ENCODE measurements around the gene RIMBP2.

The RIMBP2 gene

DNA sequence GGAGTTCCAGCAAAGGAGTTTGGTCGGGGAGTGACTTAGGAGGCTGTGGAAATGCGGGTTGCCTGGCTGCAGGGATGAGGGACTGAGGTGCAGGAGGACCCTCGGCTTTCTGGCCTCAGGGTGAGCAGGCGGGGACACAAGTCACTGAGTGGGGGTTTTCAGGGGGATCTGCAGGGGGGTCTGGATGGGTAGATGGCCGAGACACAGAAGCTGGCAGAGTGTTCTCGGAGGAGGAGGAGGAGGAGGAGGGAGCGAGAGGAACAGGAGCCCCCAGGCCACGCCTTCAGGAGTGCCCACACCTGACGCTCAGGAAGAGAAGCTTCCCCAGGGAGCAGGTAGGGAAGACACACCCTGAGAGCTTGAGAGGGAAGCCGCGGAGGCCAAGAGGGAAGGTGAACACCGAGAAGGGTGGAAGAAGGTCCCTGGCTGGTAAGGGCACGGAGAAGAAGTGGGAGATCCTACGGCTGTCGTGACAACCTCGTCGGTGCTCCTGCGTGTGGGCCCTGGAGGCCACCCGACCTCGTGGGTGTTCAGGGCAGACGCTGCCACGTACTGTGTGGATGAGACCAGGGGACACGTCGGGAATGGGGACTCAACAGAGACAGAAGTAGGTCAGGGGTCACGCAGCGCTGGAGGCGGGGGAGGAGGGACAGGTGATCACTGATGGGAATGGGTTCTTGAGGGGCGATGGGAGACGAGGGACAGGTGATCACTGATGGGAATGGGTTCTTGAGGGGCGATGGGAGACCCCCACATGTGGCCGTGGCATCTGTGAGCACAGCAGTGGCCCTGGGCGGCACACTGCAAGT, 269.0 kb downstream of the RIMBP2 start:
- ChIA-PET POLR2A (no interaction called here), CTCF (no interaction called here)
- Histone ChIP-seq H3K27ac (ENCODE audit: extremely low read depth, low read depth, low read length) (no peak overlapping the region), H3K36me3 (ENCODE audit: control insufficient read depth in 2 of 2, insufficient read depth in 1 of 2, low read length in 2 of 2) (no peaks in the 10 kb centered on the region), H3K4me1 (ENCODE audit: control insufficient read depth, insufficient read depth, low read length) (no peaks in the 10 kb centered on the region), H3K4me3 (ENCODE audit: low read depth, low read length) (no peak overlapping the region), H3K9me3 (ENCODE audit: control insufficient read depth, insufficient read depth, low read depth, low read length) (no peaks in the 10 kb centered on the region)
- TF ChIP-seq ZNF654 (tag by site-specific recombination; IDR thresholded peaks at IDR 0.05; ENCODE audit: low read depth) (no peak), HOXD13 (CRISPR knock-in tag; IDR thresholded peaks at IDR 0.05; ENCODE audit: borderline replicate concordance) (no peak), ZNF629 (tag by site-specific recombination; IDR thresholded peaks at IDR 0.05) (no peak), ZNF48 (tag by site-specific recombination; IDR thresholded peaks at IDR 0.05) (no peak), ZNF707 (tag by site-specific recombination; IDR thresholded peaks at IDR 0.05) (no peak), GLIS1 (tag by site-specific recombination; IDR thresholded peaks at IDR 0.05) (no peak), WT1 (tag by site-specific recombination; IDR thresholded peaks at IDR 0.05) (no peak), ZBTB17 (tag by site-specific recombination; IDR thresholded peaks at IDR 0.05) (no peak), ZNF416 (tag by site-specific recombination; IDR thresholded peaks at IDR 0.05) (no peak)
- TF ChIP-seq, protein P1, sequence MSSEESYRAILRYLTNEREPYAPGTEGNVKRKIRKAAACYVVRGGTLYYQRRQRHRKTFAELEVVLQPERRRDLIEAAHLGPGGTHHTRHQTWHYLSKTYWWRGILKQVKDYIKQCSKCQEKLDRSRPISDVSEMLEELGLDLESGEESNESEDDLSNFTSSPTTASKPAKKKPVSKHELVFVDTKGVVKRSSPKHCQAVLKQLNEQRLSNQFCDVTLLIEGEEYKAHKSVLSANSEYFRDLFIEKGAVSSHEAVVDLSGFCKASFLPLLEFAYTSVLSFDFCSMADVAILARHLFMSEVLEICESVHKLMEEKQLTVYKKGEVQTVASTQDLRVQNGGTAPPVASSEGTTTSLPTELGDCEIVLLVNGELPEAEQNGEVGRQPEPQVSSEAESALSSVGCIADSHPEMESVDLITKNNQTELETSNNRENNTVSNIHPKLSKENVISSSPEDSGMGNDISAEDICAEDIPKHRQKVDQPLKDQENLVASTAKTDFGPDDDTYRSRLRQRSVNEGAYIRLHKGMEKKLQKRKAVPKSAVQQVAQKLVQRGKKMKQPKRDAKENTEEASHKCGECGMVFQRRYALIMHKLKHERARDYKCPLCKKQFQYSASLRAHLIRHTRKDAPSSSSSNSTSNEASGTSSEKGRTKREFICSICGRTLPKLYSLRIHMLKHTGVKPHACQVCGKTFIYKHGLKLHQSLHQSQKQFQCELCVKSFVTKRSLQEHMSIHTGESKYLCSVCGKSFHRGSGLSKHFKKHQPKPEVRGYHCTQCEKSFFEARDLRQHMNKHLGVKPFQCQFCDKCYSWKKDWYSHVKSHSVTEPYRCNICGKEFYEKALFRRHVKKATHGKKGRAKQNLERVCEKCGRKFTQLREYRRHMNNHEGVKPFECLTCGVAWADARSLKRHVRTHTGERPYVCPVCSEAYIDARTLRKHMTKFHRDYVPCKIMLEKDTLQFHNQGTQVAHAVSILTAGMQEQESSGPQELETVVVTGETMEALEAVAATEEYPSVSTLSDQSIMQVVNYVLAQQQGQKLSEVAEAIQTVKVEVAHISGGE (tag by site-specific recombination; conservative IDR thresholded peaks at IDR 0.05; ENCODE audit: low read depth), result no peak

DNA sequence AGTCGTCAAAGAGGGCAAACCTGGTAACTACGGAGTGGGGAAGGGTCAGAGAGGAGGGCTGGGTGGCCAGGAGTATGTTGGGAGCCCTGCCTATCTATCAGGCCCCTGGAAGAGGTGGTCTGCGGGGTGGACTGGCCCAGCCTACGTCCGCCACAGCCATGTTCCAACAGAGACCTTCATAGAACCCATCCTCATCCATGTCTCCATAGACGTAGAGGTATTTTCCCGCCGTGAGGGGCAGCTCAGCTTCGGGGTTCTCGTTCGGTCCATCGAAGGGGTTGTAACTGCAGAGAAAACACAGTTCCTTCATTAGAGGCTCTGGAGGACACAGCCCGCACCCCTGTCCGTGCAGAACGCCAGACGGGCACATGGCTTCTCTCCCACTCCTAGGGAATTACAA, 271.1 kb downstream of the RIMBP2 start:
- ChIA-PET CTCF (no interaction called here), POLR2A (no interaction called here)
- Histone ChIP-seq H3K4me1 (ENCODE audit: control insufficient read depth, insufficient read depth, low read length) (no peaks in the 10 kb centered on the region), H3K27ac (ENCODE audit: extremely low read depth, low read depth, low read length) (no peak overlapping the region), H3K9me3 (ENCODE audit: control insufficient read depth, insufficient read depth, low read depth, low read length) (no peaks in the 10 kb centered on the region), H3K36me3 (ENCODE audit: control insufficient read depth in 2 of 2, insufficient read depth in 1 of 2, low read length in 2 of 2) (no peaks in the 10 kb centered on the region), H3K4me3 (ENCODE audit: low read depth, low read length) (no peak overlapping the region)
- TF ChIP-seq ZNF140 (tag by site-specific recombination; IDR thresholded peaks at IDR 0.05) (no peak), ZNF214 (tag by site-specific recombination; IDR thresholded peaks at IDR 0.05; ENCODE audit: borderline replicate concordance) (no peak), TCF7L2 (IDR thresholded peaks at IDR 0.05; ENCODE audit: borderline replicate concordance, low read depth, low read length) (no peak), ZNF138 (tag by site-specific recombination; IDR thresholded peaks at IDR 0.05; ENCODE audit: borderline replicate concordance) (no peak), ZNF843 (tag by site-specific recombination; IDR thresholded peaks at IDR 0.05) (no peak), ZNF16 (tag by site-specific recombination; IDR thresholded peaks at IDR 0.05; ENCODE audit: low read depth) (no peak), ZNF404 (tag by site-specific recombination; IDR thresholded peaks at IDR 0.05) (no peak), ZNF624 (tag by site-specific recombination; IDR thresholded peaks at IDR 0.05) (no peak), ZNF37A (tag by site-specific recombination; IDR thresholded peaks at IDR 0.05) (no peak), ZNF19 (tag by site-specific recombination; IDR thresholded peaks at IDR 0.05; ENCODE audit: low read depth) (no peak), ZNF211 (tag by site-specific recombination; IDR thresholded peaks at IDR 0.05; ENCODE audit: low read depth) (no peak)
- TF ChIP-seq, protein P2, sequence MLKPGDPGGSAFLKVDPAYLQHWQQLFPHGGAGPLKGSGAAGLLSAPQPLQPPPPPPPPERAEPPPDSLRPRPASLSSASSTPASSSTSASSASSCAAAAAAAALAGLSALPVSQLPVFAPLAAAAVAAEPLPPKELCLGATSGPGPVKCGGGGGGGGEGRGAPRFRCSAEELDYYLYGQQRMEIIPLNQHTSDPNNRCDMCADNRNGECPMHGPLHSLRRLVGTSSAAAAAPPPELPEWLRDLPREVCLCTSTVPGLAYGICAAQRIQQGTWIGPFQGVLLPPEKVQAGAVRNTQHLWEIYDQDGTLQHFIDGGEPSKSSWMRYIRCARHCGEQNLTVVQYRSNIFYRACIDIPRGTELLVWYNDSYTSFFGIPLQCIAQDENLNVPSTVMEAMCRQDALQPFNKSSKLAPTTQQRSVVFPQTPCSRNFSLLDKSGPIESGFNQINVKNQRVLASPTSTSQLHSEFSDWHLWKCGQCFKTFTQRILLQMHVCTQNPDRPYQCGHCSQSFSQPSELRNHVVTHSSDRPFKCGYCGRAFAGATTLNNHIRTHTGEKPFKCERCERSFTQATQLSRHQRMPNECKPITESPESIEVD (tag by site-specific recombination; IDR thresholded peaks at IDR 0.05), result no peak
- TF ChIP-seq, protein P3, sequence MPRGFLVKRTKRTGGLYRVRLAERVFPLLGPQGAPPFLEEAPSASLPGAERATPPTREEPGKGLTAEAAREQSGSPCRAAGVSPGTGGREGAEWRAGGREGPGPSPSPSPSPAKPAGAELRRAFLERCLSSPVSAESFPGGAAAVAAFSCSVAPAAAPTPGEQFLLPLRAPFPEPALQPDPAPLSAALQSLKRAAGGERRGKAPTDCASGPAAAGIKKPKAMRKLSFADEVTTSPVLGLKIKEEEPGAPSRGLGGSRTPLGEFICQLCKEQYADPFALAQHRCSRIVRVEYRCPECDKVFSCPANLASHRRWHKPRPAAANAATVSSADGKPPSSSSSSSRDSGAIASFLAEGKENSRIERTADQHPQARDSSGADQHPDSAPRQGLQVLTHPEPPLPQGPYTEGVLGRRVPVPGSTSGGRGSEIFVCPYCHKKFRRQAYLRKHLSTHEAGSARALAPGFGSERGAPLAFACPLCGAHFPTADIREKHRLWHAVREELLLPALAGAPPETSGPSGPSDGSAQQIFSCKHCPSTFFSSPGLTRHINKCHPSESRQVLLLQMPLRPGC (tag by site-specific recombination; IDR thresholded peaks at IDR 0.05), result no peak
- TF ChIP-seq, protein P4, sequence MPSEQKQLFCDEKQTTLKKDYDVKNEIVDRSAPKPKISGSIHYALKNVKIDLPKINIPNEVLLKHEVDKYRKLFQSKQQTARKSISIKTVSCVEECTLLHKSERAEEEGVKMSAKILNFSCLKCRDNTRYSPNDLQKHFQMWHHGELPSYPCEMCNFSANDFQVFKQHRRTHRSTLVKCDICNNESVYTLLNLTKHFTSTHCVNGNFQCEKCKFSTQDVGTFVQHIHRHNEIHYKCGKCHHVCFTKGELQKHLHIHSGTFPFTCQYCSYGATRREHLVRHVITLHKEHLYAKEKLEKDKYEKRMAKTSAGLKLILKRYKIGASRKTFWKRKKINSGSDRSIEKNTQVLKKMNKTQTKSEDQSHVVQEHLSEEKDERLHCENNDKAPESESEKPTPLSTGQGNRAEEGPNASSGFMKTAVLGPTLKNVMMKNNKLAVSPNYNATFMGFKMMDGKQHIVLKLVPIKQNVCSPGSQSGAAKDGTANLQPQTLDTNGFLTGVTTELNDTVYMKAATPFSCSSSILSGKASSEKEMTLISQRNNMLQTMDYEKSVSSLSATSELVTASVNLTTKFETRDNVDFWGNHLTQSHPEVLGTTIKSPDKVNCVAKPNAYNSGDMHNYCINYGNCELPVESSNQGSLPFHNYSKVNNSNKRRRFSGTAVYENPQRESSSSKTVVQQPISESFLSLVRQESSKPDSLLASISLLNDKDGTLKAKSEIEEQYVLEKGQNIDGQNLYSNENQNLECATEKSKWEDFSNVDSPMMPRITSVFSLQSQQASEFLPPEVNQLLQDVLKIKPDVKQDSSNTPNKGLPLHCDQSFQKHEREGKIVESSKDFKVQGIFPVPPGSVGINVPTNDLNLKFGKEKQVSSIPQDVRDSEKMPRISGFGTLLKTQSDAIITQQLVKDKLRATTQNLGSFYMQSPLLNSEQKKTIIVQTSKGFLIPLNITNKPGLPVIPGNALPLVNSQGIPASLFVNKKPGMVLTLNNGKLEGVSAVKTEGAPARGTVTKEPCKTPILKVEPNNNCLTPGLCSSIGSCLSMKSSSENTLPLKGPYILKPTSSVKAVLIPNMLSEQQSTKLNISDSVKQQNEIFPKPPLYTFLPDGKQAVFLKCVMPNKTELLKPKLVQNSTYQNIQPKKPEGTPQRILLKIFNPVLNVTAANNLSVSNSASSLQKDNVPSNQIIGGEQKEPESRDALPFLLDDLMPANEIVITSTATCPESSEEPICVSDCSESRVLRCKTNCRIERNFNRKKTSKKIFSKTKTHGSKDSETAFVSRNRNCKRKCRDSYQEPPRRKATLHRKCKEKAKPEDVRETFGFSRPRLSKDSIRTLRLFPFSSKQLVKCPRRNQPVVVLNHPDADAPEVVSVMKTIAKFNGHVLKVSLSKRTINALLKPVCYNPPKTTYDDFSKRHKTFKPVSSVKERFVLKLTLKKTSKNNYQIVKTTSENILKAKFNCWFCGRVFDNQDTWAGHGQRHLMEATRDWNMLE (tag by site-specific recombination; conservative IDR thresholded peaks at IDR 0.05; ENCODE audit: low read depth), result no peak

Data from HEK293 (cell line).